HCT116 (cell line): ENCODE measurements around the gene SCUBE2. TPM values are rescaled to one million over a fixed set of nuclear protein-coding genes. Genes with fewer than 3 reads are reported as not detected.
"Not testable (repeated sequence)": the region's sequence is repeated elsewhere in the genome, so short reads cannot be mapped to it uniquely, and the experiment has no call there.

Experiments used
- ATAC-seq: fragments of 200-7000 bp; cut with Tn5 transposase; 2 replicates; pipeline ENCODE4 v1.9.1; 2020; ENCODE audit warnings: mild to moderate bottlenecking, moderate library complexity
- BruUV-seq: library from RNA; stranded (reverse); fragments of 400-500 nt; replicated peaks from 2 replicates; lab custom pipeline; 2021; lab: Mats Ljungman, UMichigan
- CTCF ChIA-PET: fragments of 300-600 bp; sonication (Branson Sonifier 250); formaldehyde crosslinking; loops from one replicate; lab custom pipeline; 2021; ENCODE audit warnings: antibody characterized with exemption; lab: Charles Lee
- POLR2A ChIA-PET: fragments of 300-600, 350-600 bp; sonication (Branson Sonifier 250); formaldehyde crosslinking; loops from one replicate; lab custom pipeline; 2021; ENCODE audit warnings: antibody characterized with exemption; lab: Charles Lee
- RAD21 ChIA-PET, 2 experiments: fragments of 300-600 bp; sonication (Branson Sonifier 250); formaldehyde crosslinking; loops; one replicate each; lab custom pipeline; 2023; ENCODE audit warnings: low total read pairs in 2 of 2; ENCODE audit not compliant: uncharacterized antibody in 2 of 2, unreplicated experiment in 2 of 2, low non-redundant PET in 1 of 2; lab: Charles Lee
- DNase-seq: peaks from one replicate; pipeline ENCODE4 v3.0.0-alpha.2; 2010; ENCODE audit warnings: low read depth, low spot score
- H2AFZ ChIP-seq: fragments of 200-600 bp; shearing (Covaris generic), sonication (generic); 2 replicates; pipeline ENCODE4 v1.6.1; 2017; ENCODE audit warnings: low read depth, mixed run types, mixed read lengths, antibody characterized with exemption, low read length; ENCODE audit not compliant: poor library complexity, severe bottlenecking
- H3K27ac ChIP-seq: 2 replicates; pipeline ENCODE4 v1.5.1; 2012; ENCODE audit warnings: low read depth, low read length
- H3K27me3 ChIP-seq: fragments of 200-600 bp; sonication (generic); 2 replicates; pipeline ENCODE4 v1.6.1; 2016; ENCODE audit warnings: mixed run types, low read length, mixed read lengths; ENCODE audit not compliant: insufficient read depth
- H3K36me3 ChIP-seq, 2 experiments: fragments of 200-500 bp in 1 of 2; fragments of 200-600 bp in 1 of 2; sonication (Bioruptor generic) in 1 of 2; sonication (generic) in 1 of 2; 2 replicates each; pipeline versions ENCODE4 v1.5.1 to v1.6.1; 2014 to 2016; ENCODE audit warnings: low read length in 2 of 2, inconsistent platforms in 1 of 2, mixed read lengths in 1 of 2, mixed run types in 1 of 2; ENCODE audit not compliant: insufficient read depth in 2 of 2, control insufficient read depth in 1 of 2
- H3K4me1 ChIP-seq, 2 experiments: fragments of 200-600 bp in 1 of 2; sonication (generic) in 1 of 2; 2 replicates each; pipeline versions ENCODE4 v1.5.1 to v1.6.1; 2012 to 2017; ENCODE audit warnings: low read length in 2 of 2, inconsistent platforms in 1 of 2, mild to moderate bottlenecking in 1 of 2, mixed read lengths in 1 of 2, mixed run types in 1 of 2, moderate library complexity in 1 of 2; ENCODE audit not compliant: insufficient read depth in 2 of 2, control insufficient read depth in 1 of 2
- H3K4me2 ChIP-seq: fragments of 200-600 bp; sonication (generic); 2 replicates; pipeline ENCODE4 v1.6.1; 2017; ENCODE audit warnings: mixed run types, low read length, mixed read lengths
- H3K4me3 ChIP-seq, 2 experiments: fragments of 200-600 bp in 1 of 2; sonication (generic) in 1 of 2; replicated peaks in 1 of 2; 2 replicates each; pipeline ENCODE4 v1.5.1; 2011 to 2016; ENCODE audit warnings: low read length in 2 of 2, control low read depth in 1 of 2, low read depth in 1 of 2, mild to moderate bottlenecking in 1 of 2, mixed read lengths in 1 of 2, mixed run types in 1 of 2
- H3K79me2 ChIP-seq: fragments of 200-600 bp; sonication (generic); 2 replicates; pipeline ENCODE4 v1.6.1; 2017; ENCODE audit warnings: mild to moderate bottlenecking, mixed run types, low read length, moderate library complexity, mixed read lengths; ENCODE audit not compliant: insufficient read depth
- H3K9ac ChIP-seq: fragments of 200-600 bp; sonication (generic); 2 replicates; pipeline ENCODE4 v1.6.1; 2016; ENCODE audit warnings: low read length, mixed read lengths
- H3K9me2 ChIP-seq: fragments of 200-600 bp; sonication (generic), shearing (Covaris generic); 2 replicates; pipeline ENCODE4 v1.6.1; 2017; ENCODE audit warnings: mixed run types, mild to moderate bottlenecking, moderate library complexity; ENCODE audit not compliant: insufficient read depth
- H3K9me3 ChIP-seq, 2 experiments: fragments of 200-500 bp in 1 of 2; fragments of 200-600 bp in 1 of 2; sonication (Bioruptor generic) in 1 of 2; sonication (generic) in 1 of 2; 2 replicates each; pipeline ENCODE4 v1.6.1; 2014 to 2017; ENCODE audit warnings: low read length in 2 of 2, mixed read lengths in 2 of 2, inconsistent platforms in 1 of 2, low read depth in 1 of 2, mild to moderate bottlenecking in 1 of 2, mixed run types in 1 of 2, moderate library complexity in 1 of 2; ENCODE audit not compliant: control insufficient read depth in 1 of 2, insufficient read depth in 1 of 2
- H4K20me1 ChIP-seq: fragments of 200-600 bp; sonication (generic), shearing (Covaris generic); 2 replicates; pipeline ENCODE4 v1.6.1; 2017; ENCODE audit warnings: mixed run types, mild to moderate bottlenecking, moderate library complexity; ENCODE audit not compliant: insufficient read depth
- CEBPB ChIP-seq: IDR thresholded peaks from 2 replicates; pipeline ENCODE4 v1.6.1; 2012; ENCODE audit warnings: low read depth
- FOSL1 ChIP-seq: IDR thresholded peaks from 2 replicates; pipeline ENCODE4 v1.6.1; 2012; ENCODE audit warnings: low read depth
- JUND ChIP-seq: IDR thresholded peaks from 2 replicates; pipeline ENCODE4 v1.6.1; 2012
- POLR2A ChIP-seq: IDR thresholded peaks from 2 replicates; pipeline ENCODE4 v1.7.0; 2011; ENCODE audit warnings: borderline replicate concordance; ENCODE audit not compliant: insufficient read depth, insufficient read length; ENCODE audit errors: extremely low read depth
- SRF ChIP-seq: IDR thresholded peaks from 2 replicates; pipeline ENCODE4 v1.6.1; 2012; ENCODE audit warnings: low read depth
- TCF7L2 ChIP-seq: IDR thresholded peaks from 2 replicates; pipeline ENCODE4 v1.7.0; 2011; ENCODE audit warnings: borderline replicate concordance, inconsistent platforms; ENCODE audit not compliant: insufficient read depth, insufficient read length; ENCODE audit errors: extremely low read depth
- YY1 ChIP-seq: IDR thresholded peaks from 2 replicates; pipeline ENCODE4 v1.6.1; 2011; ENCODE audit warnings: low read length, low read depth, moderate library complexity, mild to moderate bottlenecking; ENCODE audit not compliant: insufficient replicate concordance; ENCODE audit errors: extremely low read depth
- ZBTB33 ChIP-seq: IDR thresholded peaks from 2 replicates; pipeline ENCODE4 v1.6.1; 2011; ENCODE audit warnings: mild to moderate bottlenecking, low read length, moderate library complexity; ENCODE audit not compliant: insufficient replicate concordance; ENCODE audit errors: extremely low read depth
- intact Hi-C: fragments of 100-400 bp; cut with micrococcal nuclease; formaldehyde crosslinking; loops from 2 replicates; pipeline ENCODE4 v1.10.0; 2022
- total RNA-seq: library from RNA; stranded (reverse); gene quantifications from one replicate; pipeline ENCODE4 v1.2.1, GENCODE V29; 2021; ENCODE audit not compliant: unreplicated experiment
- TF ChIP-seq, protein P1 (sequence below): IDR thresholded peaks from 2 replicates; pipeline ENCODE4 v1.6.1; 2012

SCUBE2 gene
- total RNA-seq, 1 experiment from 2014 or later: 1.3 TPM

DNA sequence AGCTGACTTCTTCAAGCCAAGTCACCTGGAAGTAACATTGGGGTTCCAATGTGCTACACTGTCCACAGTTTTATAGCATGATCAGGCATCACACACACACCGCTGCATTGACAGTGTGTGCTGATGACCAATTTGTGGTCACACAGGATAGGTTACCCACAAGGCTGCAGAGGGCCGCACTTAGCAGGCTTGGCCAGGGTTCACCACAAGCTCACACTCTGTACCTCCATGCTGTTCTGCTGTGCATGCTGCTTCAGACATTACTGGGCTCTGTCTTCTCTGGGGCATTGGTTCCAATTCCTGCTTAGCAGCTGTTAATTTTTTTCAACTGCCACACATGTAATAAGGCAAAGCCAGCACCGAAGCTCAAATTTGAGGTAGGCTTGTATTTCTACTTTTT lies 76.6 kb downstream of the SCUBE2 start (continued):
- TF ChIP-seq, protein P1, sequence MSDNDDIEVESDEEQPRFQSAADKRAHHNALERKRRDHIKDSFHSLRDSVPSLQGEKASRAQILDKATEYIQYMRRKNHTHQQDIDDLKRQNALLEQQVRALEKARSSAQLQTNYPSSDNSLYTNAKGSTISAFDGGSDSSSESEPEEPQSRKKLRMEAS: no peak
- TF ChIP-seq CEBPB (no peak), ZBTB33 (no peak), FOSL1 (no peak)

GRCh38 chr11:9013373-9013772 lies 78.0 kb downstream of the SCUBE2 start:
- RAD21 ChIA-PET: no interaction called here

GRCh38 chr11:9009538-9009937 lies 81.9 kb downstream of the SCUBE2 start:
- H3K79me2 ChIP-seq, CTCF ChIA-PET, DNase-seq, H3K9me2 ChIP-seq, H4K20me1 ChIP-seq, H3K4me1 ChIP-seq, ATAC-seq, BruUV-seq, H3K9ac ChIP-seq, H3K4me2 ChIP-seq, H3K36me3 ChIP-seq, H3K27me3 ChIP-seq, POLR2A ChIA-PET, RAD21 ChIA-PET, H3K4me3 ChIP-seq, H3K27ac ChIP-seq, H3K9me3 ChIP-seq, intact Hi-C loops, H2AFZ ChIP-seq: not testable (repeated sequence)

More at GRCh38 chr11:9013373-9013772, 78.0 kb downstream of the SCUBE2 start:
- Histone ChIP-seq H3K4me1 (0 out of 4 replicates have a peak, but pooled peaks cover 0 to 2% of the 10 kb centered on the region in 2 experiments), H4K20me1 (no peaks in the 10 kb centered on the region), H3K4me3 (no peak overlapping the region), H3K36me3 (no peaks in the 10 kb centered on the region), H3K27me3 (no peaks in the 10 kb centered on the region), H2AFZ (no peak overlapping the region), H3K27ac (no peak overlapping the region), H3K9me3 (no peaks in the 10 kb centered on the region), H3K9ac (no peak overlapping the region), H3K9me2 (no peaks in the 10 kb centered on the region), H3K79me2 (no peaks in the 10 kb centered on the region), H3K4me2 (no peak overlapping the region)
- no TSS peak for BruUV-seq
- DNase-seq: no peak
- intact Hi-C loops: no loop called here
- no peak for ATAC-seq
- TF ChIP-seq POLR2A: no peak
- no peak for TF ChIP-seq YY1
- TF ChIP-seq SRF: no peak
- TF ChIP-seq JUND: no peak
- TF ChIP-seq TCF7L2: no peak
- ChIA-PET POLR2A (no interaction called here), CTCF (interaction anchor here (0.9 kb wide), 2 partner anchors 125 to 493 kb away, joined by 3 to 5 read pairs; no protein-coding TSS in a partner anchor)
